IPS DF 4.7 (cell line): ENCODE measurements around the gene LAMA2.

Experiments
- DNase-seq: peaks from one replicate; pipeline ENCODE4 v3.0.0-alpha.2; 2013; ENCODE audit warnings: low spot score; ENCODE audit errors: extremely low read depth

LAMA2 gene

GRCh38 chr6:128914051-128914450, 31.1 kb downstream of the LAMA2 start:
- no peak for DNase-seq

- no peak for DNase-seq
These were observed 35.9 kb downstream of the LAMA2 start for GRCh38 chr6:128918886-128919285.

- DNase-seq, result no peak
These were observed 36.7 kb downstream of the LAMA2 start for GRCh38 chr6:128919412-128920180.

GRCh38 chr6:128925765-128926164, 42.8 kb downstream of the LAMA2 start:
- no peak for DNase-seq

GRCh38 chr6:128929869-128930268, 46.9 kb downstream of the LAMA2 start:
- no peak for DNase-seq

GRCh38 chr6:128930321-128930720, 47.4 kb downstream of the LAMA2 start:
- no peak for DNase-seq

GRCh38 chr6:128932061-128932460, 49.1 kb downstream of the LAMA2 start:
- no peak for DNase-seq

- DNase-seq, result no peak
These were observed 67.9 kb downstream of the LAMA2 start for GRCh38 chr6:128950864-128951263.

- no peak for DNase-seq
These were observed 70.0 kb downstream of the LAMA2 start for GRCh38 chr6:128952902-128953301.

- no peak for DNase-seq
These were observed 71.5 kb downstream of the LAMA2 start for GRCh38 chr6:128954308-128955043.

GRCh38 chr6:128963561-128963960, 80.6 kb downstream of the LAMA2 start:
- no peak for DNase-seq

- DNase-seq, result no peak
These were observed 81.4 kb downstream of the LAMA2 start for GRCh38 chr6:128964233-128964755.

GRCh38 chr6:128964771-128965170, 81.8 kb downstream of the LAMA2 start:
- DNase-seq, result no peak

GRCh38 chr6:128966934-128967333, 84.0 kb downstream of the LAMA2 start:
- DNase-seq, result no peak

GRCh38 chr6:128979071-128979470, 96.1 kb downstream of the LAMA2 start:
- no peak for DNase-seq

- no peak for DNase-seq
These were observed 98.8 kb downstream of the LAMA2 start for GRCh38 chr6:128981716-128982115.

GRCh38 chr6:128990360-128990759, 107.4 kb downstream of the LAMA2 start:
- DNase-seq, result no peak

- DNase-seq, result no peak
These were observed 108.0 kb downstream of the LAMA2 start for GRCh38 chr6:128990915-128991314.

- DNase-seq, result no peak
These were observed 110.2 kb downstream of the LAMA2 start for GRCh38 chr6:128993166-128993565.

GRCh38 chr6:128997880-128998279, 114.9 kb downstream of the LAMA2 start:
- no peak for DNase-seq

GRCh38 chr6:129006724-129007514, 124.0 kb downstream of the LAMA2 start:
- no peak for DNase-seq
